Measurements from ENCODE around the gene GPC6.
A peak's percentile ranks its signal among the peaks of the same experiment; 100 is the strongest.

The GPC6 gene

GRCh38 chr13:93709506-93710244 is 483.1 kb downstream of the GPC6 start:
- no peak for DNase-seq

GRCh38 chr13:93714171-93714570 is 487.6 kb downstream of the GPC6 start:
- no peak for DNase-seq

- DNase-seq, result no peak
Measured at GRCh38 chr13:93715866-93716265, 489.3 kb downstream of the GPC6 start.

- DNase-seq, result no peak
Measured at GRCh38 chr13:93716623-93717022, 490.0 kb downstream of the GPC6 start.

GRCh38 chr13:93721483-93721882 is 494.9 kb downstream of the GPC6 start:
- peak; percentile 87 for DNase-seq

GRCh38 chr13:93723316-93723715 is 496.7 kb downstream of the GPC6 start:
- DNase-seq, result peak; percentile 59

- no peak for DNase-seq
Measured at GRCh38 chr13:93724187-93724586, 497.6 kb downstream of the GPC6 start.

GRCh38 chr13:93726173-93726957 is 499.8 kb downstream of the GPC6 start:
- DNase-seq, result no peak

- no peak for DNase-seq
Measured at GRCh38 chr13:93727211-93728141, 500.9 kb downstream of the GPC6 start.

GRCh38 chr13:93729383-93729782 is 502.8 kb downstream of the GPC6 start:
- DNase-seq, result no peak

- DNase-seq, result no peak
Measured at GRCh38 chr13:93730780-93731179, 504.2 kb downstream of the GPC6 start.

GRCh38 chr13:93732186-93732585 is 505.6 kb downstream of the GPC6 start:
- DNase-seq, result no peak

- DNase-seq, result no peak
Measured at GRCh38 chr13:93736081-93736480, 509.5 kb downstream of the GPC6 start.

GRCh38 chr13:93736909-93737308 is 510.3 kb downstream of the GPC6 start:
- no peak for DNase-seq

- DNase-seq, result peak; percentile 43
Measured at GRCh38 chr13:93740334-93740733, 513.7 kb downstream of the GPC6 start.

GRCh38 chr13:93744033-93744432 is 517.4 kb downstream of the GPC6 start:
- DNase-seq, result no peak

- no peak for DNase-seq
Measured at GRCh38 chr13:93744886-93745285, 518.3 kb downstream of the GPC6 start.

GRCh38 chr13:93745884-93746283 is 519.3 kb downstream of the GPC6 start:
- no peak for DNase-seq

GRCh38 chr13:93746589-93746988 is 520.0 kb downstream of the GPC6 start:
- no peak for DNase-seq

- DNase-seq, result peak; percentile 68
Measured at GRCh38 chr13:93750676-93751075, 524.1 kb downstream of the GPC6 start.

GRCh38 chr13:93751117-93751516 is 524.5 kb downstream of the GPC6 start:
- DNase-seq, result no peak

GRCh38 chr13:93752541-93752940 is 525.9 kb downstream of the GPC6 start:
- no peak for DNase-seq

- no peak for DNase-seq
Measured at GRCh38 chr13:93753639-93754038, 527.0 kb downstream of the GPC6 start.

Data from NCI-H2171 treated with DMSO at 0.1 percent for 48 hours (cell line).